Mesendoderm (in vitro differentiated cells): ENCODE data around the gene LYZL2.

Experiments
- DNase-seq: peaks from one replicate; pipeline ENCODE4 v3.0.0; 2013
- H2AK5ac ChIP-seq: 2 replicates; pipeline ENCODE4 v1.6.1; 2013; ENCODE audit warnings: low read length, inconsistent platforms
- H2BK120ac ChIP-seq: 2 replicates; pipeline ENCODE4 v1.6.1; 2013; ENCODE audit warnings: low read depth, mild to moderate bottlenecking, low read length, moderate library complexity, mixed read lengths
- H2BK15ac ChIP-seq: replicated peaks from 2 replicates; pipeline ENCODE4 v1.6.1; 2013; ENCODE audit warnings: low read depth, mild to moderate bottlenecking, moderate library complexity
- H2BK5ac ChIP-seq: 2 replicates; pipeline ENCODE4 v1.6.1; 2013; ENCODE audit warnings: low read length, inconsistent platforms
- H3K18ac ChIP-seq: 2 replicates; pipeline ENCODE4 v1.6.1; 2013; ENCODE audit warnings: mild to moderate bottlenecking, low read length, mixed read lengths
- H3K23ac ChIP-seq: one replicate; pipeline ENCODE4 v1.6.1; 2013; ENCODE audit warnings: low read length
- H3K27ac ChIP-seq: 2 replicates; pipeline ENCODE4 v1.5.1; 2013; ENCODE audit warnings: low read depth, mild to moderate bottlenecking, inconsistent platforms, low read length, moderate library complexity
- H3K27me3 ChIP-seq: 2 replicates; pipeline ENCODE4 v1.6.1; 2013; ENCODE audit warnings: low read length, control low read depth, mild to moderate bottlenecking, inconsistent platforms; ENCODE audit not compliant: insufficient read depth, poor library complexity
- H3K36me3 ChIP-seq: 2 replicates; pipeline ENCODE4 v1.6.1; 2013; ENCODE audit warnings: low read length, inconsistent platforms; ENCODE audit not compliant: control insufficient read depth, insufficient read depth
- H3K4ac ChIP-seq: one replicate; pipeline ENCODE4 v1.6.1; 2013; ENCODE audit warnings: low read depth, mild to moderate bottlenecking, low read length, moderate library complexity
- H3K4me1 ChIP-seq: 2 replicates; pipeline ENCODE4 v1.6.1; 2013; ENCODE audit warnings: low read depth, low read length, inconsistent platforms; ENCODE audit not compliant: control insufficient read depth
- H3K4me2 ChIP-seq: 2 replicates; pipeline ENCODE4 v1.6.1; 2013; ENCODE audit warnings: low read length
- H3K4me3 ChIP-seq: 2 replicates; pipeline ENCODE4 v1.5.1; 2013; ENCODE audit warnings: mild to moderate bottlenecking, low read length
- H3K56ac ChIP-seq: one replicate; pipeline ENCODE4 v1.6.1; 2013; ENCODE audit warnings: low read length
- H3K79me1 ChIP-seq: 2 replicates; pipeline ENCODE4 v1.6.1; 2013; ENCODE audit warnings: low read length, inconsistent platforms
- H3K79me2 ChIP-seq: 2 replicates; pipeline ENCODE4 v1.6.1; 2013; ENCODE audit warnings: mild to moderate bottlenecking, low read length; ENCODE audit not compliant: control insufficient read depth, insufficient read depth
- H3K9ac ChIP-seq: 2 replicates; pipeline ENCODE4 v1.6.1; 2013; ENCODE audit warnings: low read length, inconsistent platforms
- H4K5ac ChIP-seq: one replicate; pipeline ENCODE4 v1.6.1; 2013; ENCODE audit warnings: low read length
- H4K8ac ChIP-seq: one replicate; pipeline ENCODE4 v1.6.1; 2013; ENCODE audit warnings: low read depth, mild to moderate bottlenecking, control low read depth, low read length, moderate library complexity
- WGBS: extraction: QIAGEN DNeasy Blood & Tissue Kit; methylation state at CpG from one replicate; pipeline ENCODE4 v1.1.7; 2013; ENCODE audit warnings: low lambda C conversion rate, missing lambda C conversion rate; ENCODE audit not compliant: insufficient coverage; ENCODE audit errors: extremely low coverage; 5-methylcytosine and 5-hydroxymethylcytosine counted together

LYZL2 gene

GRCh38 chr10:30591249-30591670 is 38.3 kb downstream of the LYZL2 start:
- Histone ChIP-seq H2BK5ac (no peak overlapping the region), H3K27me3 (no peaks in the 10 kb centered on the region), H3K4me1 (no peaks in the 10 kb centered on the region), H3K4ac (no peak overlapping the region), H2BK120ac (no peak overlapping the region), H3K27ac (no peak overlapping the region), H3K79me1 (no peaks in the 10 kb centered on the region), H3K36me3 (no peaks in the 10 kb centered on the region), H3K9ac (no peak overlapping the region), H2BK15ac (no peak overlapping the region), H4K8ac (no peak overlapping the region), H3K4me2 (no peak overlapping the region), H3K18ac (no peak overlapping the region), H2AK5ac (no peak overlapping the region), H3K4me3 (no peak overlapping the region), H4K5ac (no peak overlapping the region), H3K79me2 (no peaks in the 10 kb centered on the region), H3K23ac (no peak overlapping the region), H3K56ac (no peak overlapping the region)
- DNase-seq, result peak; percentile 69
- no CpG with 5 or more reads among the region's 5 CpGs for WGBS

GRCh38 chr10:30589441-30589840 is 40.1 kb downstream of the LYZL2 start:
- no peaks in the 10 kb centered on the region for H3K4me1 ChIP-seq
- no peak overlapping the region for H2BK120ac ChIP-seq
- H4K8ac ChIP-seq, result no peak overlapping the region
- H3K23ac ChIP-seq, result no peak overlapping the region
- no peak overlapping the region for H3K4ac ChIP-seq
- no peak overlapping the region for H3K4me2 ChIP-seq
- no peak overlapping the region for H2BK5ac ChIP-seq
- no peak overlapping the region for H2AK5ac ChIP-seq
- no peaks in the 10 kb centered on the region for H3K79me2 ChIP-seq
- no peak overlapping the region for H3K4me3 ChIP-seq
- H3K79me1 ChIP-seq, result no peaks in the 10 kb centered on the region
- no peaks in the 10 kb centered on the region for H3K36me3 ChIP-seq
- H3K18ac ChIP-seq, result no peak overlapping the region
- WGBS, result no CpG with 5 or more reads among the region's 7 CpGs
- no peak overlapping the region for H3K56ac ChIP-seq
- H3K27ac ChIP-seq, result no peak overlapping the region
- H4K5ac ChIP-seq, result no peak overlapping the region
- no peak for DNase-seq
- no peak overlapping the region for H2BK15ac ChIP-seq
- H3K9ac ChIP-seq, result no peak overlapping the region
- no peaks in the 10 kb centered on the region for H3K27me3 ChIP-seq

- Histone ChIP-seq H3K79me2 (no peaks in the 10 kb centered on the region), H3K4me3 (no peak overlapping the region), H4K8ac (no peak overlapping the region), H3K56ac (peak overlapping the region; percentile 31), H3K27me3 (no peaks in the 10 kb centered on the region), H2BK120ac (no peak overlapping the region), H2BK5ac (no peak overlapping the region), H3K4ac (no peak overlapping the region), H3K4me1 (no peaks in the 10 kb centered on the region), H4K5ac (no peak overlapping the region), H3K9ac (no peak overlapping the region), H3K23ac (no peak overlapping the region), H3K27ac (no peak overlapping the region), H2AK5ac (no peak overlapping the region), H3K36me3 (no peaks in the 10 kb centered on the region), H3K18ac (no peak overlapping the region), H3K79me1 (no peaks in the 10 kb centered on the region), H2BK15ac (no peak overlapping the region), H3K4me2 (no peak overlapping the region)
- peak; percentile 32 for DNase-seq
- WGBS, result no CpG with 5 or more reads among the region's 8 CpGs
Observed at GRCh38 chr10:30587522-30588031, 42.0 kb downstream of the LYZL2 start.

GRCh38 chr10:30586828-30587227 is 42.7 kb downstream of the LYZL2 start:
- Histone ChIP-seq H3K79me2 (no peaks in the 10 kb centered on the region), H2BK120ac (no peak overlapping the region), H2BK15ac (no peak overlapping the region), H3K4me3 (no peak overlapping the region), H2AK5ac (no peak overlapping the region), H3K79me1 (no peaks in the 10 kb centered on the region), H3K4ac (no peak overlapping the region), H4K8ac (no peak overlapping the region), H3K27ac (no peak overlapping the region), H3K36me3 (no peaks in the 10 kb centered on the region), H4K5ac (no peak overlapping the region), H3K27me3 (no peaks in the 10 kb centered on the region), H3K4me1 (no peaks in the 10 kb centered on the region), H3K4me2 (no peak overlapping the region), H3K18ac (no peak overlapping the region), H2BK5ac (no peak overlapping the region), H3K23ac (no peak overlapping the region), H3K56ac (no peak overlapping the region), H3K9ac (no peak overlapping the region)
- no peak for DNase-seq
- WGBS, result no CpG with 5 or more reads among the region's 2 CpGs

- Histone ChIP-seq H3K27me3 (no peaks in the 10 kb centered on the region), H3K79me1 (no peaks in the 10 kb centered on the region), H2BK5ac (no peak overlapping the region), H3K18ac (no peak overlapping the region), H3K23ac (no peak overlapping the region), H3K27ac (no peak overlapping the region), H3K79me2 (no peaks in the 10 kb centered on the region), H3K4me2 (no peak overlapping the region), H3K36me3 (no peaks in the 10 kb centered on the region), H2BK15ac (no peak overlapping the region), H2AK5ac (no peak overlapping the region), H3K4me3 (no peak overlapping the region), H4K8ac (no peak overlapping the region), H3K56ac (no peak overlapping the region), H2BK120ac (no peak overlapping the region), H4K5ac (no peak overlapping the region), H3K9ac (no peak overlapping the region), H3K4ac (no peak overlapping the region), H3K4me1 (no peaks in the 10 kb centered on the region)
- no CpG with 5 or more reads among the region's 15 CpGs for WGBS
- no peak for DNase-seq
Observed at GRCh38 chr10:30583778-30584415, 45.7 kb downstream of the LYZL2 start.
